Mesenteric fat pad (tissue), 1 donor: Measurements from ENCODE around the gene DLGAP1. TPM values are rescaled to one million over a fixed set of nuclear protein-coding genes. Genes with fewer than 3 reads are reported as not detected.
"Not testable (repeated sequence)": the region's sequence is repeated elsewhere in the genome, so short reads cannot be mapped to it uniquely, and the experiment has no call there.

Source experiments
- DNase-seq: peaks from one replicate; pipeline ENCODE4 v3.0.0-alpha.2; 2020; ENCODE audit warnings: low spot score
- total RNA-seq: library from RNA; stranded (reverse); fragmentation: NEBNext Ultra II Directional; extraction: Animal tissue kit (Norgen Biotek cat#: 25700); gene quantifications from one replicate; pipeline ENCODE4 v1.2.1, GENCODE V29; 2021
- donor health status: DM: yes; HTN: yes; CAD: no.

DLGAP1 gene
- total RNA-seq, 1 donor from 2014 or later = 4.2 TPM

GRCh38 chr18:3481696-3482210, 973.4 kb downstream of the DLGAP1 start:
- DNase-seq = no peak

GRCh38 chr18:3480827-3481573, 974.1 kb downstream of the DLGAP1 start:
- no peak for DNase-seq

DNA sequence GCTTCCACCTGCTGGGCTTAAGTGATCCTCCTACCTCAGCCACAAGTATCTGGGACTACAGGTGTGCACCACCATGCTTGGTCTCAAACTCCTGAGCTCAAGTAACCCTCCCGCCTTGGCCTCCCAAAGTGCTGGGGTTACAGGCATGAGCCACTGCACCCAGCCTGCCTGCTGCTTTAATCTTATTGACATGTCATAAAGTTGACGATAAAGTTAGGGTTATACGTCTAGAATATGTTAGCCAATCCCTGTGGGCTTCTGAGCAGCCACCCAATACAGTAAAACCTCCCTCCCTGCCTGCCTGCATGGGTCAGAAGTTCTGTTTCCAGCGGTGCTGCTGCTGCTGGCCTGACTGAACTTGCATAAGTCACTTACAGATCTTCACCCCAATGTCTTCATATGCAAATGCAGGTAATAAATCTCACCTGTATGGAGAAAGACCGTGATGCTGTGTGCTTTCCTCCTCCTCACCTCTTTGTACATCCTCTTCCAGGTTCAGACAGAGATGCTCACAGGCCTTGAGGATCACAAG, 975.1 kb downstream of the DLGAP1 start:
- DNase-seq = no peak

GRCh38 chr18:3478262-3478978, 976.7 kb downstream of the DLGAP1 start:
- DNase-seq = no peak

- DNase-seq = no peak
Measured at GRCh38 chr18:3472681-3473544, 982.2 kb downstream of the DLGAP1 start.

DNA sequence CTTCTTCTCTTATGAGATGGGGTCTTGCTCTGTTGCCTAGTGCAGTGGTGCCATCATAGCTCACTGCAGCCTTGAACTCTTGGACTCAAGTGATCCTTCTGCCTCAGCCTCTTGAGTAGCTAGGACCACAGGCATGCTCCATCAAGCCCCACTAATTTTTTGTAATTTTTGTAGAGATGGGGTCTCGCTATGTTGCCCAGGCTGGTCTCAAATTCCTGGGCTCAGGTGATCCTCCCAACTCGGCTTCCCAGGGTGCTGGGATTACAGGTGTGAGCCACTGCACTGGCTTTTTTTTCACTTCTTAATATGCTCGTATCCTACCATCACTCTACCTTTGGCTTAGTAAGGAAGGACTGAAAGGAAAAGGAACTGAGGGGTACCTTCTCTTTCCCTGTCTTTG, 983.0 kb downstream of the DLGAP1 start:
- DNase-seq = not testable (repeated sequence)

- no peak for DNase-seq
Measured at GRCh38 chr18:3471141-3471648, 983.9 kb downstream of the DLGAP1 start.

DNA sequence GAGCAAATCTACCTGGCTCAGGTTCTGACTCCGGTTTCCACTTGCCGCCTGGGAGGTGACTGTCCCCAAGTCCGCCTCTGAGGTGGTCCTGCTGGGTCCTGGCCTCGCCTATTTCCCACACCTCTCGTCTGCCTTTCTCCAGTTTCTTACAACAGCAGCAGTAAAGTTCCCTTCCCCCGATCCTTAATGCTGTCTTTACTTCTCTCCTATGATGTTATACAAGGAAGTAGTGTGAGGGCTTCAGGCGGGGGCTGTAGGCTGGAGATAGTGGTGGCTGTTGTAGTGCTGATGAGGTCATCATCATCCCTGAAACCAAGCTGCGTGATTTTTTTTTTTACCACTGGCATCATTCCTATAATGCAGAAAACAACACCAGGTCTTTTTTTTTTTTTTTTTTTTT, 986.3 kb downstream of the DLGAP1 start:
- no peak for DNase-seq

GRCh38 chr18:3468066-3468705, 986.9 kb downstream of the DLGAP1 start:
- DNase-seq = no peak

DNA sequence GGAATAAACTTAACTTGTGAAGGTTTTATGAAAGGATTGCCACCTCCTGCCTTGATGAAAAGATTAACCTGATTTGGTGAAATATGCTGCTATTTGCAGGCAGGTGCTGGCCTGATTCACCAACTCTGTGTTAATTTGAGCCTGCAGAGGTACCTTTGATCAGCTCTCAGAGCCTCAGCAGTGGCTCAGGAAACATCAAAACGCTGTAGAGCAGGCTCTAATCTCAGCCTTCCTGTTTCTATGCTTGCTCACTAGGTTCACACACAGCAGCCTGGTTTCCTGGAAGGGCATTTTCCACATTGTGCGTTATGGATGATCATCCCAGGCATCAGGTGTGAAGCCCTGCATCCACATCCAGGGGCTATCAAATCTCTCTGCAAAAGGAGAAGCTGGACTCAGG, 988.2 kb downstream of the DLGAP1 start:
- no peak for DNase-seq

DNA sequence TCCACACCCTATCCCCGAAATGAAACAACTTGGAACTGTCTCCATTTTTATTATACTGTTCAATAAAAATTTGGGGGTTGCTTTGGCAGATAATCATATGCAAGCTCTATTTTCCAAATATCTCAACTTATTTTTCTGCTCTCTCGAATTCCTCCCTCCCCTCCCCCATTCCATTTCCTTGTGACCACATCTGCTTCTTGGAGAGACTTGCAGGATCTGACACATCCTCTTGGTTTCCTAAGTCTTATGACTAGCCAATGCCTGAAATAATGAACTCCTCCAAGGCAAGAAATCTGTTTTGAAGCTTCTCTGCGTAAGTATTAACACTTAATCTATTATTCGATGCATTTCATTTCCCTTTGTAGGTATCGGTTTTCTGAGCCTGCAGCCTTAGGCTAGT, 989.1 kb downstream of the DLGAP1 start:
- no peak for DNase-seq

GRCh38 chr18:3463051-3463450, 992.1 kb downstream of the DLGAP1 start:
- no peak for DNase-seq

DNA sequence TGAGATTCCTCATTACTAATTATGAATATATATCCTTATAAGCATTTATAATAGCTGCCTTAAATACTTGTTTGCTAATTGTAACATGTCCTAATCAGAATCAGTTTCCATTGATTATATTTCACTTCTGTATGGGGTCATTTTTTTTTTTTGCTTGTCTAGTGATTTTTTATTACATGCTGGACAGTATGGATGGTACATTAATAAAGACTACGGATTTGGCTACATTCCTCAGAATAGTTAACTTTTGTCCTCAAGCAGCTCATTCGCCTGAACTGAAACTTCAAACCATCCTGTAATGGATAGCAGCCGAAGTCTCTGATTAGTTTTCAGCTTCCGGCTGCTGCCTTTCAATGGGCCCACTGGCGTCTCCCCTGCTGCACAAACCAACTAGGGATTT, 993.4 kb downstream of the DLGAP1 start:
- DNase-seq = no peak

DNA sequence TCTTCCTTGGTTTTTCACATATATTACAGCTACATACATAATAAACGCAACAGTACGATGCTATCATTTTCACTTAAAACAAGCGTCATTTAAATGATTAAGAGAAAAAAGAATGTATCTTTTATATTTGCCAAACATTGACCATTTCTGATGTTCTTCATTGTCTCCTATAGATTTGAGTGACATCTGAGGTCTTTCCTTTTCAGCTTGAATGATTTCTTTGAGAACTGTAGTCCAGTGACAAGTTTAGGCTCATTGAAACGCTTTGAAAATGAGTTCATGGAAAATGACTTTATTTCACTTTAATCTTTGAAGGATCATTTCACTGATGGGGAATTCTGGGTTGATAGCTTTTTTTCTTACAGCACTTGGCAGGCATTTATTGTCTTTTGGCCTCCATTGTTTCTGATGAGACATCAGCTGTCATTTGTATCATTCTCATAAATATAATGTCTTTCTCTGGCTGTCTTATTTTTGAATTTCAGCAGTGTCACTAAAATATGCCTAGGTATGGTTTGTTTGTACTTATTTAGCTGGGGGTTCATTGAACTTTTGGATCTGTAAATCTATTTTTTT, 994.2 kb downstream of the DLGAP1 start:
- no peak for DNase-seq

DNA sequence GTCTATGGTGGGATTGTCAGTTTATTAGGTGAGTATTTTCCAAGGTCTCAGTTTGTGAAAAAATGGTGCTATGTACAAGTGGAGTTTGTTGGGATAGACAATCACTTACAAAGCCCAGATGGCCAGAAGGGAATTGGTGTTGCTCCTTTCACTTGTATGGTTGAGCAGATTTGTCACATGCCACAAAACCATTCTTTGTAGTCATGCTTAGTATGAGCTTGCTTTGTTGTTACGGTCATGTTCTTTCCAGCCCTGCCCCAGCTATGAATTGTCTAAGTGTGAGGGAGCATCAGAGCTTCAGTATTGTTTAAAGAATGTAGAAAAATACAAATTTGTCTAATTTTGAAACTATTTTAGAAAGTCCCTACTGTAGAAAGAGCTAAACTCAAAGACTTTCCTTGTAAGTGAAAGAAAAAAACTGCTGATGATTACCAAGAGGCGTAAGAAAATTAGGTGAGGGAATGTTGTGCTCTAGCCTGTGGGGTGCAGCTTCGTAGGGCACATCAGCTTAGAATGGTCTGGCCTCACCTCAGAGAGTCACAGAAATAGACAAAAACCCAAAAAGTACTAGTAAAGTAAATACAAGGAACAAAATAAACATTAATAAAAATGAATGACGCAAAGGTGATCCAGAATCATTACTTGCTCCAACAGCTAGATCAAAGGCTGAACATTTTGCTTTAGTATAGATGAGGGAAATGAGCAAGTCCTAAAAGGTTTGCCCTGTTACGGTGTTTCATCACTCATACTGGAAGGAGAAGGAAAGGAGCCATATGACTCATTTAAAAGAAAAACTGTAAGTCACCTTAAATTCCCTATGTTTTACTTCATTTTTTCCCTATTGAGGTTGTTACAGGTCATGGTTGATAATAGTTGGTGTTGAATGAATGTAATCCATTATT, 995.9 kb downstream of the DLGAP1 start:
- no peak for DNase-seq

DNA sequence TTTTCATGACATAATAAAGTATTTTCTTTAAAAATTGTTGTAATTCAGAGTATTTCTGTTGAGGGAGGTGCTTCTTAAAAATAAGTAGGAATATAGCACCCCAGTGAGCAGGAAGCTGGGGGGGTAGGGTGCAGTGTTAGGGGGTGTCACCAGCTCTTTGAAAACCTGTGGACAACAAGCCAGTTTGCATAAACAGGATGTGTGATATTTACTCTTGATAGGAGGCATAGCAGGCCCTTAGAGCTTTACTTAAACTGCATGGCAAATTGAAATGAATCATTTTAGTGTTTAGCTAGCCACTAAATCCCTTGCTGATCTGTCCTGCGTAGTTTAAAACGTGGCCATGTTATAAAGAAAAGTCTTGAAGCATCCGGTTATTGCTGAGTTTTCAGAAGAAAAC, 996.7 kb downstream of the DLGAP1 start:
- no peak for DNase-seq

DNA sequence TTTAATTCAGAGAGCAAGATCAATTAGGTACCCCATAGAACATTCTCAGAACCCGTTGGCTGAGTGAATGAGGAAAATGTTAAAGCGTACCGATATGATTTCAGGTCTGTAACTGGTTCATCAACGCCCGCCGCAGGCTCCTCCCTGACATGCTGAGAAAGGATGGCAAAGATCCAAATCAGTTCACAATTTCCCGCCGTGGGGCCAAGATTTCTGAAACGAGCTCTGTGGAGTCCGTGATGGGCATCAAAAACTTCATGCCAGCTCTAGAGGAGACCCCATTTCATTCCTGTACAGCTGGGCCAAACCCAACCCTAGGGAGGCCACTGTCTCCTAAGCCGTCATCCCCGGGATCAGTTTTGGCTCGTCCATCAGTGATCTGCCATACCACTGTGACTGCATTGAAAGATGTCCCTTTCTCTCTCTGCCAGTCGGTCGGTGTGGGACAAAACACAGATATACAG, 997.8 kb downstream of the DLGAP1 start:
- no peak for DNase-seq

DNA sequence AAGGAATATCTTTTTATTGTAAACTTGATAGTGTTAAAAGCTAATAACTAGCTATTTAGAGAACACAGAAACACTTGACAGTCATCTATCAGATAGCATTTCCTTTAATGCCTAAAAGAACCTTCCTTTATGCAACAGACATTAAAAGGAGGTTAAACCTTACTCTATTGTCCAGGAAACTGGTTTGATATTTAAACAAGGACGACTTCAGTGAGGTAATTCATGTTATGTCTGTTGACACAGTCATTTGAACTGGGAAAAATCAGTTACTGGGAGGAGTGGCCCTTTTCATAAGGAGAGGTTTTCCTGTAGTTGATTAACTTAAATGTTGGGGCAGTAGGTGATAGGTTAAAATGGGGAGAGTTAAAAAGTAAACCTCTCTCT, 998.4 kb downstream of the DLGAP1 start:
- no peak for DNase-seq
